Measurements from ENCODE around the gene CAMK2N2. TPM values are rescaled to one million over a fixed set of nuclear protein-coding genes. Genes with fewer than 3 reads are reported as not detected.
A peak's percentile ranks its signal among the peaks of the same experiment; 100 is the strongest.

Gene CAMK2N2
- total and polyA plus RNA-seq, 9 of the 15 experiments (the other 6 are each of a cell fraction or from before 2014, with no cell fraction given): 0.08 to 0.22 (median 0.11) TPM; not detected in 5

DNA sequence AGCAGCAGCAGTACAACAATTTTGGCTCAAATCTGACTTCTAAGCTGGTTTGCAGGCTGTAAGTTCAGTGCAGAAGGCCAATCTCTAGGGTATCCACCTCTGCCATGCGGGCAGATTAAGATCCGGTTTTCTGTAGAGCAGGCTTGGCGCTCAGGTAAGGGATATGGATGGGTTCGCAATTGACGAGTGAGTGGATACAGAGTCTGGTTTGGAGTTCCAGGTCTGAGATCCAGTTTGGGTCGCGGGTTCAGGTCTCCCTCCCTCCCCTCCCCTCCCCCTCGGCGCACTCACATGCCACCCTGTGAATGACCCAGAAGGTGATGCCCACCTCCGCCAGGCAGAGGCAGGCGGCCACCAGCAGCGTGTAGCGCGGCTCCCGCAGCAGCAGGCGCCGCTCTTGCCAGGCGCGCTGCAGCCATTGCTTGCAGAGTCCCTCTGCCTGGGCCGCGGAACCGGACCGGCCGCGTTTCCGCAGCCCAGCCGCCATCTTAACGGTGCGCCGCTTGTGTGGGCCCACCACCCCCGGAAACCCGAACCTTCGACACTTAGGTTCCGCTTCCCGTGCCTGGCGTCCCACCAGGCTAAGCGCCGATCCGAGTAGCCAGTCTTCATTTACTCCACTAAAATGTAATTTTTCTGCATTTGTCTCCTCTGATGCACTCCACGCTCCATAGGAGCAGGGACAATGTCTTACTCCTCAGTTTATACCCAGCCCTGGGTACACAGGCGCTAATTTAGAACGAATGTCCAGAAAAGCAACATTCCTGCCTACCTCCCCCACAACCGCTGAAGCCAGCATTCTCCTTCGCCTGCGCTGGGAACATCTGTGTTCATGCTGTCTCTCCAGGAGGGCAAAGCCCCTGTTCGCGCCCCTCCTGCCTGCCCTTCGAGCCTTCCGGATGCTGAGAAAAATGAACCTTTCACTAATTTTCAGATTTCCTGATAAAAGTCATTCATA lies 12.6 kb downstream of the CAMK2N2 start, which contains the start of gene ALG3 (continued):
- TF ChIP-seq, protein P1, sequence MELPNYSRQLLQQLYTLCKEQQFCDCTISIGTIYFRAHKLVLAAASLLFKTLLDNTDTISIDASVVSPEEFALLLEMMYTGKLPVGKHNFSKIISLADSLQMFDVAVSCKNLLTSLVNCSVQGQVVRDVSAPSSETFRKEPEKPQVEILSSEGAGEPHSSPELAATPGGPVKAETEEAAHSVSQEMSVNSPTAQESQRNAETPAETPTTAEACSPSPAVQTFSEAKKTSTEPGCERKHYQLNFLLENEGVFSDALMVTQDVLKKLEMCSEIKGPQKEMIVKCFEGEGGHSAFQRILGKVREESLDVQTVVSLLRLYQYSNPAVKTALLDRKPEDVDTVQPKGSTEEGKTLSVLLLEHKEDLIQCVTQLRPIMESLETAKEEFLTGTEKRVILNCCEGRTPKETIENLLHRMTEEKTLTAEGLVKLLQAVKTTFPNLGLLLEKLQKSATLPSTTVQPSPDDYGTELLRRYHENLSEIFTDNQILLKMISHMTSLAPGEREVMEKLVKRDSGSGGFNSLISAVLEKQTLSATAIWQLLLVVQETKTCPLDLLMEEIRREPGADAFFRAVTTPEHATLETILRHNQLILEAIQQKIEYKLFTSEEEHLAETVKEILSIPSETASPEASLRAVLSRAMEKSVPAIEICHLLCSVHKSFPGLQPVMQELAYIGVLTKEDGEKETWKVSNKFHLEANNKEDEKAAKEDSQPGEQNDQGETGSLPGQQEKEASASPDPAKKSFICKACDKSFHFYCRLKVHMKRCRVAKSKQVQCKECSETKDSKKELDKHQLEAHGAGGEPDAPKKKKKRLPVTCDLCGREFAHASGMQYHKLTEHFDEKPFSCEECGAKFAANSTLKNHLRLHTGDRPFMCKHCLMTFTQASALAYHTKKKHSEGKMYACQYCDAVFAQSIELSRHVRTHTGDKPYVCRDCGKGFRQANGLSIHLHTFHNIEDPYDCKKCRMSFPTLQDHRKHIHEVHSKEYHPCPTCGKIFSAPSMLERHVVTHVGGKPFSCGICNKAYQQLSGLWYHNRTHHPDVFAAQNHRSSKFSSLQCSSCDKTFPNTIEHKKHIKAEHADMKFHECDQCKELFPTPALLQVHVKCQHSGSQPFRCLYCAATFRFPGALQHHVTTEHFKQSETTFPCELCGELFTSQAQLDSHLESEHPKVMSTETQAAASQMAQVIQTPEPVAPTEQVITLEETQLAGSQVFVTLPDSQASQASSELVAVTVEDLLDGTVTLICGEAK (IDR thresholded peaks at IDR 0.05): peak; percentile 92
- TF ChIP-seq, protein P1 (CRISPR knock-in tag; IDR thresholded peaks at IDR 0.05): no peak
- TF ChIP-seq, protein P2, sequence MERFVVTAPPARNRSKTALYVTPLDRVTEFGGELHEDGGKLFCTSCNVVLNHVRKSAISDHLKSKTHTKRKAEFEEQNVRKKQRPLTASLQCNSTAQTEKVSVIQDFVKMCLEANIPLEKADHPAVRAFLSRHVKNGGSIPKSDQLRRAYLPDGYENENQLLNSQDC (CRISPR knock-in tag; IDR thresholded peaks at IDR 0.05): no peak
- TF ChIP-seq, protein P3, sequence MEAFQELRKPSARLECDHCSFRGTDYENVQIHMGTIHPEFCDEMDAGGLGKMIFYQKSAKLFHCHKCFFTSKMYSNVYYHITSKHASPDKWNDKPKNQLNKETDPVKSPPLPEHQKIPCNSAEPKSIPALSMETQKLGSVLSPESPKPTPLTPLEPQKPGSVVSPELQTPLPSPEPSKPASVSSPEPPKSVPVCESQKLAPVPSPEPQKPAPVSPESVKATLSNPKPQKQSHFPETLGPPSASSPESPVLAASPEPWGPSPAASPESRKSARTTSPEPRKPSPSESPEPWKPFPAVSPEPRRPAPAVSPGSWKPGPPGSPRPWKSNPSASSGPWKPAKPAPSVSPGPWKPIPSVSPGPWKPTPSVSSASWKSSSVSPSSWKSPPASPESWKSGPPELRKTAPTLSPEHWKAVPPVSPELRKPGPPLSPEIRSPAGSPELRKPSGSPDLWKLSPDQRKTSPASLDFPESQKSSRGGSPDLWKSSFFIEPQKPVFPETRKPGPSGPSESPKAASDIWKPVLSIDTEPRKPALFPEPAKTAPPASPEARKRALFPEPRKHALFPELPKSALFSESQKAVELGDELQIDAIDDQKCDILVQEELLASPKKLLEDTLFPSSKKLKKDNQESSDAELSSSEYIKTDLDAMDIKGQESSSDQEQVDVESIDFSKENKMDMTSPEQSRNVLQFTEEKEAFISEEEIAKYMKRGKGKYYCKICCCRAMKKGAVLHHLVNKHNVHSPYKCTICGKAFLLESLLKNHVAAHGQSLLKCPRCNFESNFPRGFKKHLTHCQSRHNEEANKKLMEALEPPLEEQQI (IDR thresholded peaks at IDR 0.05): no peak
- no peak; the same call in 1 of the 2 replicates for TF ChIP-seq ZSCAN29 (IDR thresholded peaks at IDR 0.05)
- TF ChIP-seq POLR2G (IDR thresholded peaks at IDR 0.05; ENCODE audit: low read depth, low read length): peak; percentile 97
- peak; percentile 97 to 99 (median 98) for TF ChIP-seq YY1 (IDR thresholded peaks at IDR 0.05; ENCODE audit: borderline replicate concordance in 1 of 3, control insufficient read depth in 1 of 3, extremely low read depth in 1 of 3, insufficient read depth in 3 of 3, insufficient read length in 1 of 3, insufficient replicate concordance in 2 of 3, low read depth in 1 of 3, low read length in 2 of 3)
- peak; percentile 80 for TF ChIP-seq ZNF583 (CRISPR knock-in tag; IDR thresholded peaks at IDR 0.05)
- no peak for TF ChIP-seq MED1 (CRISPR knock-in tag; IDR thresholded peaks at IDR 0.05; ENCODE audit: borderline replicate concordance)
- peak; percentile 95 for TF ChIP-seq C11orf30 (IDR thresholded peaks at IDR 0.05; ENCODE audit: low read depth)
- peak; percentile 60; the same call in 1 of the 2 replicates for TF ChIP-seq ZBTB17 (CRISPR knock-in tag; IDR thresholded peaks at IDR 0.05)
- no peak for TF ChIP-seq ZBTB2 (IDR thresholded peaks at IDR 0.05)

Data from K562 (cell line).